K562 (cell line): Measurements from ENCODE around the gene H2AZ2. TPM values are rescaled to one million over a fixed set of nuclear protein-coding genes. Genes with fewer than 3 reads are reported as not detected.

Experiments used
- CBX5 ChIP-seq: IDR thresholded peaks from 2 replicates; pipeline ENCODE4 v1.6.1; 2014; ENCODE audit warnings: low read depth, borderline replicate concordance
- CBX8 ChIP-seq: fragments of 200-600 bp; sonication (generic); IDR thresholded peaks from 2 replicates; pipeline ENCODE4 v1.6.1; 2012; ENCODE audit warnings: borderline replicate concordance, mixed run types, low read depth, mild to moderate bottlenecking, moderate library complexity, mixed read lengths, low read length, control low read depth, inconsistent platforms; ENCODE audit not compliant: poor library complexity, severe bottlenecking; ENCODE audit errors: extremely low read depth
- CREB1 ChIP-seq, 2 experiments: sonication (generic) in 1 of 2; formaldehyde crosslinking in 1 of 2; IDR thresholded peaks; 2 replicates each; pipeline versions ENCODE4 v1.6.1 to v1.8.0; 2012 to 2022; ENCODE audit warnings: inconsistent platforms in 1 of 2, mild to moderate bottlenecking in 1 of 2, missing genetic modification reagents in 1 of 2, moderate library complexity in 1 of 2
- FIP1L1 ChIP-seq: fragments of 200-400 bp; formaldehyde crosslinking; IDR thresholded peaks from 2 replicates; pipeline ENCODE4 v1.6.1; 2018; ENCODE audit warnings: mild to moderate bottlenecking, low read depth, low read length; ENCODE audit not compliant: poor library complexity, severe bottlenecking
- HMBOX1 ChIP-seq: sonication (generic); IDR thresholded peaks from 2 replicates; pipeline ENCODE4 v1.6.1; 2016
- MAFG ChIP-seq: fragments of 450-650 bp; conservative IDR thresholded peaks from 2 replicates; pipeline ENCODE4 v1.6.1; 2016; ENCODE audit warnings: missing genetic modification characterization, missing compliant biosample characterization
- MED1 ChIP-seq: sonication (generic); formaldehyde crosslinking; IDR thresholded peaks from 2 replicates; pipeline ENCODE4 v1.8.1; 2023; ENCODE audit warnings: missing genetic modification reagents, borderline replicate concordance
- MNT ChIP-seq, 2 experiments: fragments of 450-650 bp; conservative IDR thresholded peaks; 2 replicates each; pipeline ENCODE4 v1.6.1; 2017; ENCODE audit warnings: mild to moderate bottlenecking in 2 of 2, moderate library complexity in 2 of 2
- NR0B1 ChIP-seq: fragments of 450-650 bp; IDR thresholded peaks from one replicate; pipeline ENCODE4 v1.6.1; 2018; ENCODE audit warnings: mild to moderate bottlenecking, moderate library complexity; ENCODE audit not compliant: partially characterized antibody
- NR4A1 ChIP-seq, 2 experiments: fragments of 250-450 bp in 1 of 2; fragments of 450-650 bp in 1 of 2; sonication (Bioruptor Pico) in 1 of 2; IDR thresholded peaks; 2 replicates each; pipeline versions ENCODE4 v1.4.0 to v1.6.1; 2016 to 2020; ENCODE audit warnings: mild to moderate bottlenecking in 2 of 2, missing compliant biosample characterization in 1 of 2, missing genetic modification characterization in 1 of 2, moderate library complexity in 1 of 2
- RNF219 ChIP-seq: fragments of 250-450 bp; sonication (Bioruptor Pico); IDR thresholded peaks from 2 replicates; pipeline ENCODE4 v1.5.0; 2022; ENCODE audit warnings: mild to moderate bottlenecking
- SREBF1 ChIP-seq: fragments of 150-350 bp; IDR thresholded peaks from 2 replicates; pipeline ENCODE4 v1.6.1; 2014; ENCODE audit warnings: antibody characterized with exemption, low read depth, low read length, borderline replicate concordance
- ZNF133 ChIP-seq: fragments of 250-450 bp; sonication (Bioruptor Pico); IDR thresholded peaks from 2 replicates; pipeline ENCODE4 v1.4.0; 2020; ENCODE audit warnings: mild to moderate bottlenecking
- ZNF184 ChIP-seq: sonication (generic); formaldehyde crosslinking; IDR thresholded peaks from 2 replicates; pipeline ENCODE4 v1.5.0; 2020; ENCODE audit warnings: missing genetic modification reagents
- ZNF639 ChIP-seq, 2 experiments: fragments of 200-800 bp in 1 of 2; sonication (Bioruptor generic) in 1 of 2; sonication (generic) in 1 of 2; formaldehyde crosslinking in 1 of 2; IDR thresholded peaks in 1 of 2; conservative IDR thresholded peaks in 1 of 2; 2 replicates each; pipeline versions ENCODE4 v1.5.0 to v1.6.1; 2016 to 2020; ENCODE audit warnings: missing compliant biosample characterization in 1 of 2, missing genetic modification characterization in 1 of 2, missing genetic modification reagents in 1 of 2
- ZNF79 ChIP-seq: fragments of 250-450 bp; sonication (Bioruptor Pico); IDR thresholded peaks from 2 replicates; pipeline ENCODE4 v1.4.0; 2020; ENCODE audit warnings: low read depth, mild to moderate bottlenecking, moderate library complexity
- polyA plus RNA-seq, 8 experiments: library from polyadenylated mRNA; depleted of rRNA in 4 of 8; stranded (reverse) in 5 of 8; unstranded in 3 of 8; fragments of >200 nt; fragmentation: Nextera tagmentation in 2 of 8; fragmentation: Illumina TruSeq in 1 of 8; extraction: Ambion mirVana in 2 of 8; extraction: Trizol in 1 of 8; gene quantifications; 2 replicates each; pipeline versions ENCODE4 v1.2.1 to v1.2.3, GENCODE V29; 2011 to 2014; ENCODE audit warnings: inconsistent platforms in 1 of 8, missing spikeins in 1 of 8
- total RNA-seq, 7 experiments: library from RNA; depleted of rRNA in 6 of 7; stranded (reverse); fragments of >200 nt in 6 of 7; fragmentation: Illumina TruSeq in 2 of 7; extraction: Trizol in 2 of 7; gene quantifications; 2 replicates each; pipeline versions ENCODE4 v1.2.1 to v1.2.3, GENCODE V29; 2011 to 2021; ENCODE audit warnings: low replicate concordance in 1 of 7

Gene H2AZ2
- total and polyA plus RNA-seq, 9 of the 15 experiments (the other 6 are each of a cell fraction or from before 2014, with no cell fraction given), result 105 to 382 (median 286) TPM

GRCh38 chr7:44796034-44796503, 51.8 kb downstream of the H2AZ2 start (continued):
- peak in 1 of 2 experiments; percentile 4; a peak in 3 of 4 replicates for TF ChIP-seq MNT (conservative IDR thresholded peaks at IDR 0.05)
- TF ChIP-seq ZNF133 (CRISPR knock-in tag), result no peak
- TF ChIP-seq FIP1L1, result no peak
- no peak for TF ChIP-seq CBX5
- TF ChIP-seq NR0B1, result no peak
- TF ChIP-seq CBX8, result no peak
- TF ChIP-seq ZNF639 (CRISPR knock-in tag; conservative IDR thresholded peaks at IDR 0.05 in 1 of 2, IDR thresholded peaks at IDR 0.05 in 1 of 2), result peak in 1 of 2 experiments; percentile 26; a peak in 2 of 4 replicates
- no peak for TF ChIP-seq MED1
- no peak for TF ChIP-seq NR4A1 (CRISPR knock-in tag; IDR thresholded peaks at IDR 0.05)
- TF ChIP-seq NR4A1 (tag; IDR thresholded peaks at IDR 0.05), result no peak
- no peak for TF ChIP-seq HMBOX1
- no peak for TF ChIP-seq SREBF1
- no peak for TF ChIP-seq MAFG (tag)
- TF ChIP-seq RNF219 (CRISPR knock-in tag), result no peak
- TF ChIP-seq ZNF79 (CRISPR knock-in tag), result no peak
- no peak for TF ChIP-seq ZNF184 (CRISPR knock-in tag)
- TF ChIP-seq CREB1 (IDR thresholded peaks at IDR 0.05), result no peak
- TF ChIP-seq CREB1 (CRISPR knock-in tag; IDR thresholded peaks at IDR 0.05), result no peak
